ENCODE measurements around the gene RPP25L. TPM values are rescaled to one million over a fixed set of nuclear protein-coding genes. Genes with fewer than 3 reads are reported as not detected.

RPP25L gene
- polyA plus RNA-seq, 1 experiment, result 19.4 TPM

GRCh38 chr9:34588671-34589635 lies 22.9 kb downstream of the RPP25L start:
- no peak for TF ChIP-seq CTCF (IDR thresholded peaks at IDR 0.05; ENCODE audit: low read depth, low read length)
- Histone ChIP-seq H3K27ac (ENCODE audit: low read depth, low read length) (no peak overlapping the region), H3K4me3 (ENCODE audit: low read depth, low read length) (no peak overlapping the region), H3K27me3 (ENCODE audit: control insufficient read depth, insufficient read depth, low read length) (peaks cover 85% of the 10 kb centered on the region), H3K9me3 (ENCODE audit: control insufficient read depth, insufficient read depth, low read length) (no peaks in the 10 kb centered on the region; the same call in 1 of the 2 replicates)
- ChIA-PET CTCF (interaction anchor here (0.7 to 2.3 kb wide), 3 partner anchors 185 to 404 kb away, joined by 3 to 10 read pairs (median 8); no protein-coding TSS in a partner anchor), POLR2A (no interaction called here)
- no peak for DNase-seq (ENCODE audit: low read depth, low spot score)

GRCh38 chr9:34587271-34587670 lies 24.6 kb downstream of the RPP25L start:
- POLR2A ChIA-PET, result no interaction called here
- DNase-seq (ENCODE audit: low read depth, low spot score), result no peak
- Histone ChIP-seq H3K4me3 (ENCODE audit: low read depth, low read length) (no peak overlapping the region), H3K27me3 (ENCODE audit: control insufficient read depth, insufficient read depth, low read length) (peaks cover 79% of the 10 kb centered on the region), H3K9me3 (ENCODE audit: control insufficient read depth, insufficient read depth, low read length) (no peaks in the 10 kb centered on the region; the same call in 1 of the 2 replicates), H3K27ac (ENCODE audit: low read depth, low read length) (no peak overlapping the region)
- no peak for TF ChIP-seq CTCF (IDR thresholded peaks at IDR 0.05; ENCODE audit: low read depth, low read length)
- CTCF ChIA-PET, result interaction anchor here (1.3 to 2.3 kb wide), 3 partner anchors 17 to 184 kb away, joined by 8 to 10 read pairs (median 8); no protein-coding TSS in a partner anchor

GRCh38 chr9:34585946-34586669 lies 25.8 kb downstream of the RPP25L start:
- ChIA-PET CTCF (interaction anchor here (1.3 kb wide), 1 partner anchor 18 kb away, joined by 8 read pairs; no protein-coding TSS in a partner anchor), POLR2A (no interaction called here)
- DNase-seq (ENCODE audit: low read depth, low spot score), result no peak
- no peak for TF ChIP-seq CTCF (IDR thresholded peaks at IDR 0.05; ENCODE audit: low read depth, low read length)
- H3K27me3 ChIP-seq (ENCODE audit: control insufficient read depth, insufficient read depth, low read length), result peaks cover 77% of the 10 kb centered on the region
- H3K4me3 ChIP-seq (ENCODE audit: low read depth, low read length), result no peak overlapping the region
- H3K9me3 ChIP-seq (ENCODE audit: control insufficient read depth, insufficient read depth, low read length), result no peaks in the 10 kb centered on the region; the same call in 1 of the 2 replicates
- no peak overlapping the region for H3K27ac ChIP-seq (ENCODE audit: low read depth, low read length)

- peaks cover 77% of the 10 kb centered on the region for H3K27me3 ChIP-seq (ENCODE audit: control insufficient read depth, insufficient read depth, low read length)
- TF ChIP-seq CTCF (IDR thresholded peaks at IDR 0.05; ENCODE audit: low read depth, low read length), result no peak
- DNase-seq (ENCODE audit: low read depth, low spot score), result no peak
- POLR2A ChIA-PET, result no interaction called here
- no peaks in the 10 kb centered on the region; the same call in 1 of the 2 replicates for H3K9me3 ChIP-seq (ENCODE audit: control insufficient read depth, insufficient read depth, low read length)
- CTCF ChIA-PET, result interaction anchor here (2.4 kb wide), 1 partner anchor 37 kb away, joined by 9 read pairs; no protein-coding TSS in a partner anchor
- H3K27ac ChIP-seq (ENCODE audit: low read depth, low read length), result no peak overlapping the region
- no peak overlapping the region for H3K4me3 ChIP-seq (ENCODE audit: low read depth, low read length)
These were observed 26.9 kb downstream of the RPP25L start for GRCh38 chr9:34584970-34585369.
